Activated gamma-delta T cell (primary cell): ENCODE measurements around the gene SIPA1L2.
"Not testable (repeated sequence)": the region's sequence is repeated elsewhere in the genome, so short reads cannot be mapped to it uniquely, and the experiment has no call there.

Experiments
- DNase-seq: peaks from one replicate; lab custom pipeline; 2025; lab: John Stamatoyannopoulos, UW

The SIPA1L2 gene

DNA sequence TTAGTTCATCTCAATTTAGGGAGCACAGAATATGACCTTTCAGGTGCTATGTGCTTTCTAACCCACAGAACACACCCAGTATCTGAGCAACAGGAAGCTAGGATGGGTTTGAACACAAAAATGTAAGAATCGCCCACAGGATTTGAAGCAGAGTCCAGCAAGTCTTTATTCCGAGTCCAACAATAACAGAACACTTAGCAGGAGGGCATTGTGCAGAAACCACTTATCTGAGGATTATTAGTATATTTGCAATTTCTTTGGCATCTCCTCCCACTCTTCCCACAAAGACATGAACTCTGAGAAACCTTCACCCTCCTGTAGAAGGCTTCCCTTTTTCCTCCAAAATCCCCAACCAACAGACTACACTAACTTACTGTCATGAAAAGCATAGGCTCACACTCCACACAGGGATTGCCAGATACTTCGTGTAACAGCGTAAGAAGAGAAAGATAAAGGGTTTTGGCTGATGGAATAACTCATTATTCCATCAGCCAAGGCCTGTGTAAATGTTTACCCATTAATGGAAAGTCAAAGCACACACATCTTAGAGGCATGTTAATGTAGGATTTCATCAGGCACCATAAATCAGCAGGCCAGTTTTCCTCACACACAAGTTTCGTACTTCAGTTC, 16.1 kb downstream of the SIPA1L2 start:
- no peak for DNase-seq

DNA sequence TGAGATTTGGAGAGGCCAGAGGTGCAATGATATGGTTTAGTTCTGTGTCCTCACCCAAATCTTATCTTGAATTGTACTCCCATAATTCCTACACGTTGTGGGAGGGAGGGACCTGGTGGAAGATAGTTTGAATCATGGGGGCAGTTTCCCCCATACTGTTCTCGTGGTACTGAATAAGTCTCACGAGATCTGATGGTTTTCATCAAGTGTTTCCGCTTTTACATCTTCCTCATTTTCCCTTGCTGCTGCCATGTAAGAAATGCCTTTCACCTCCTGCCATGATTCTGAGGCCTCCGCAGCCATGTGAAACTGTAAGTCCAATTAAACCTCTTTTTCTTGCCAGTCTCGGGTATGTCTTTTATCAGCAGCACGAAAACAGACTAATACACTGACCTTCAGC, 17.1 kb downstream of the SIPA1L2 start:
- DNase-seq = not testable (repeated sequence)

DNA sequence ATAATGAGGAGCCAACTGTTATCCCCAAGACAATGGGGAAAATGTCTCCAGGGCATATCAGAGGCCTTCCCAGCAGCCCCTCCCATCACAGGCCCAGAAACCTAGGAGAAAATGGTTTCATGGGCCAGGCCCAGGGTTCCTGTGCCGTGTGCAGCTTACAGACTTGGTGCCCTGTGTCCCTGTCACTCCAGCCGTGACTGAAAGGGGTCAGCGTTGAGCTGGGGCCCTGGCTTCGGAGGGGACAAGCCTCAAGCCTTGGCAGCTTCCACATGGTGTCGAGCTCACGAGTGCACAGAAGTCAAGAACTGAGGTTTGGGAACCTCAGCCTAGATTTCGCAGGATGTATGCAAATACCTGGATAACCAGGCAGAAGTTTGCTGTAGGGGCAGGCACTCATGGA, 18.1 kb downstream of the SIPA1L2 start:
- no peak for DNase-seq

DNA sequence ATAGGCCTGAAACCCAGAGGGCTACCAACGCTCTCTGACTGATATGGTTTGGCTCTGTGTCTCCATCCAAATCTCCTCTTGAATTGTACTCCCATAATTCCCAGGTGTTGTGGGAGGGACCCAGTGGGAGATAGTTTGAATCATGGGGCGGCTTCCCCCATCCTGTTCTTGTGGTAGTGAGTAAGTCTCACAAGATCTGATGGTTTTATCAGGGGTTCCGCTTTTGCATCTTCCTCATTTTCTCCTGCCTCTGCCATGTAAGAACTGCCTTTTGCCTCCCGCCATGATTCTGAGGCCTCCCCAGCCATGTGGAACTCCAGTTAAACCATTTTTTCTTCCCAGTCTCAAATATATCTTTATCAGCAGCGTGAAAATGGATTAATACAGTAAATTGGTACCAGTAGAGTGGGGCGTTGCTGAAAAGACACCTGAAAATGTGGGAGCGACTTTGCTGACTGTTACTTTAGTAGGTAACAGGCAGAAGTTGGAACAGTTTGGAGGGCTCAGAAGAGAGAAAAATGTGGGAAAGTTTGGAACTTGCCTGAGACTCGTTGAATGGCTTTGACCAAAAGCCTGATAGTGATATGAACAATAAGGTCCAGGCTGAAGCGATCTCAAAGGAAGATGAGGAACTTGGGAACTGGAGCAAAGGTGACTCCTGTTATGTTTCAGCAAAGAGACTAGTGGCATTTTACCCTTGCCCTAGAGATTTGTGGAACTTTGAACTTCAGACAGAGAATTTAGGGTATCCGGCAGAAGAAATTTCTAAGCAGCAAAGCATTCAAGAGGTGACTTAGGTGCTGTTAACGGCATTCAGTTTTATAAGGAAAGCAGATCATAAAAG, 18.8 kb downstream of the SIPA1L2 start:
- not testable (repeated sequence) for DNase-seq

DNA sequence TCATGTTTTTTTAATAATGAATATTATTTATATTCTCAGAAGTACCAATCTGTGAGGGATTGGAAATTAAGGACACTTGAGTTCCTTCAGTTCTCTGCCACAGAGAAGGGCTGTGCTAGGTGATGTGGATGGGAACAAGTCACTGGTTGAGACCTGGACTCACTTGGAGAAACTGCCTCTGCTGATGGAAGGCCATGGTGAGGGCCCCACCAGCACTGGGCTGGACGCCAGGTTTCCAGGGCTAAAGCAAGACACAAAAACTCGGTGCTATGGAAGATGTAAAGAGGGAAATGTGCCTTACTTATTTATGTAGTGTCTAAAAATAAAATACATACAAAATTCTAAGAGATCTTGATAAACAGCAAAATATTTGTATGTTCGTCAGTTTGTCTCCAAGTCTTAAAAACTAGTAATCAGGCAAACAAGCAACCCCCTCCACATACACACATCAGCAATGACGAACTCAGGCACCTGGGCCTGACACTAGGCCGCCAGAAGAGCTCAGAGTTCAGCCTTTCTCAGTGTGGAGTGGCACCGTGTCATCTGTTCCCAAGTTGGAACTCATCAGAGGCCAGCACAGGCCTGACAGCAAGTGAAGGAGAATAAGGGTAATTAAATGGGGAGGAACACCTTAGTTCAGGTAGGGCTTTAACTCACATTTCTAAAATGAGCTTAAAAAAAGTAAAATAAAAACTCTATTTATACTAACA, 19.6 kb downstream of the SIPA1L2 start:
- no peak for DNase-seq

DNA sequence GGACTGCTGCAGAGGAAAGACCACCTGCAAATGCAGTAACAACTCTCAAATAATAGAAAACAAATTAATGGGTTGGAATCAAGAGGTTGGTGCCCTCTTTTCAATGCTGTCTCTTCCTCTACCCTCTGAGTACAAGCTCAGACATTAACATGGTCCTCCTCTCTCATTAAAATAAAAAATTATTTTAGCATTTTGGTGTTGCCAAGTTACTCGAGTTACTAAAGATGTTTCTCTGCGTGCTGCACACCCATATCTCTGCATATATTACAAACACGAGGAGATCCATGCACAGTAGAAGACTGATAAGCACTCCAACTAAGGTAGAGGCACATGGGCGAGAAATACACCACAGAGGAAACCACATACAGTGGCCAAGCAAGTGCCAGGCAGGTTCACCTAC, 21.5 kb downstream of the SIPA1L2 start:
- no peak for DNase-seq

DNA sequence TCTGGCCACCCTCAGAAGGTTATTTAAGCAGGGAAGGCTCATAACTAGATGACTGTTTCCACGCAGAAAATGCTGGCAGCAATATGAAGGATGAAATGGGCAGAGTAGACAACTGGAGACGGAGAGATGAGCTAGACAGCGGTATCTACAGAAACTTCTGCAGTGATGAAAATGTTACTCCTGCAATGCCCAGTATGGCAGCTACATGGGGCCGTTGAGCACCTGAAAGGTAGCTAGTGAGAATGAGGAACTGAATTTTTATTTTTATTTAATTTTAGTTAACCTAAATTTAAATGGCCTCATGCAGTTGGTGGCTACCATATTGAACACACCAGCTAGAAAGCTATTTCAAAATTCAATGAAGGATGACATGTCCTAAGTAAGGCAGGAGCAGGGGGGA, 27.3 kb downstream of the SIPA1L2 start:
- DNase-seq = no peak

DNA sequence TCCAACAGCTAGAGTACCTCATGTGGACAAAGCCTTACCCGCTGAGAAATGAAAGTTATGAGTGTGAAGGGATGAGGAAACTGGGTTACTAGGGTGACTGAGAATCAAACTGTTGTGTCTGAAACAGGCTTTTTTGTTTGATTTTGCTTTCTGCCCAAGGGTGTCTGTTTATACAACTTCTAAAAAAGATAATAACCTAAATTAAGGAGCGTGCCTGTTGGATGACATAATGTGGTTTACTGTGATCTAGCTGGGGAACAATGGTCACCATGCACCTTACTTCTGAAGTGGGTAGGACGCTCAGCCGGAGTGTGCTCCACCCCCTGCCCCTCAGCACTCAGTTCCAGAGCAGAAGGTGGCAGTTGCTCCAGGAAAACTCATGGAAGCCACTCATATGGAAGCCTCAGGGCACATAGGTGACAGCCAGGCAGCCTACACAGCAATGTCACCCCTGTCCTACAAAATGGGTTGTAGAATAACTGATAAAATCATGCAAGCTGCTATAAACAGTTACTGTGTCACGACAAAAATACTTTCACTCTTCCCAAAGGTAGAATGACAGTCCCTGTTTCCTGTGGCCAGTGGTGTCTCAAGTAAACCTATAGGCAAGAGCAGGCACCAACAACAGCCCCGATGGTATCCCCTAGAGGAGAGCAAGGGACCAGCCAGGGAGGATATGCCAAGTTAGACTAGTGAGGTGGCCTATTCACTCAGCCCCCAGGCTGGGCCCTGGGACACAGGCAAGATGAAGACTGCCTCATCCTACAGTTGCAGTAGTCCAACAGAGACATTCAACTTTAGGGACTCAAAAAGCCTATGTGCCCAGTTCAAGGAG, 29.3 kb downstream of the SIPA1L2 start:
- DNase-seq = no peak

DNA sequence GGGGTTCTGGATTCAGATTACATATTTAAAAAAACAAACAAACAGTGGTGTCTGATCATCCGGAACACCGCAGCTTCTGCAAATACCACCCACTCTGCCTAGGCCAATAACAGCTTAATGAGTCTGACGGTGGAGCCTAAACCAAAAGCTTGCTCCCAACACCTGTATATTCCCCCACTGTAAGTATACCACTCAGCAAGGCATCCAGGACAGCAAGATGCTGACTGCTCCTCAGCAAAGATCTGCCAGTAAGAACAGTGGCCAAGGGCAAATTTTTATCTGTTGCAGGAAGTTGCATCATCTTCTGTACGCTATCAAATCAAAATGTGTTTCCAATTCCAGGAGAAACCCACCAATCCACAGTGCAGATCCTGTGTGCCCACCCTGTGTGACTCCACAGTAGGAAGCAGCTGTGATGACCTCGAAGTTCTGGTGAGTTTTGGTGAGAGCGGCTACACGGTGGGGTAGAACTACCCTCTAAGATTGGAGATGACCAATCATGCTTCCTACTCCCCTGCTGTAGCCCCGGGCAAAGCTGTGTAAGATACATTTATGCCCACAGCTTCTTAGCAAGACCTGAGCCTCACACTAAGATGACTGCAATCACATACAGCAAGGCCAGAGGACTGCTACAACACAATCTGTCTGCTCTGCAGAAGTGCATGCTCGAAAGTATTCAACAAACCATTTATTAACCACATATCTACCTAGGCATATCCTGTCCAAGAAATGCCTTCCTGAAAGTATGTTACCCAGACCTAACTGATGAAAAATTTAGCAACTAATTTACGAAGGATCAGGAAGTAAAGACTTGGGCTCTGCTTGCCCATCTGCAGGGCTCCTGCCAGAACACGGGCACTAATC, 30.5 kb downstream of the SIPA1L2 start:
- no peak for DNase-seq

DNA sequence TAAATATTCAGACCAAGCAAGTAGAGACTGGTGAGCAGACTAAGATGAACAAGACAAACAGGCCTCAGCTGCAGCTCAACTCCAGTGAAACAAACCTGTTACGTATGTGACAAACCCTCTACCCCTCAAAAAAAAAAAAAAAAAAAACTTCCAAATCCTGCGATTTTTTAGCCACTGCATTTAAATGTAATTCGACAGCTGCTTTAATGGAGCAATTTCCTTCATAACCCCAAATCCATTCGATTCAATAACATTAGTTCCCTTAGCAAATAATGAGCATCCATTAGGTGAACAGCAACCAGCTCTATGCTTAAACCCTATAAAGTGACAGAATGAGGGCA, 31.1 kb downstream of the SIPA1L2 start:
- no peak for DNase-seq

DNA sequence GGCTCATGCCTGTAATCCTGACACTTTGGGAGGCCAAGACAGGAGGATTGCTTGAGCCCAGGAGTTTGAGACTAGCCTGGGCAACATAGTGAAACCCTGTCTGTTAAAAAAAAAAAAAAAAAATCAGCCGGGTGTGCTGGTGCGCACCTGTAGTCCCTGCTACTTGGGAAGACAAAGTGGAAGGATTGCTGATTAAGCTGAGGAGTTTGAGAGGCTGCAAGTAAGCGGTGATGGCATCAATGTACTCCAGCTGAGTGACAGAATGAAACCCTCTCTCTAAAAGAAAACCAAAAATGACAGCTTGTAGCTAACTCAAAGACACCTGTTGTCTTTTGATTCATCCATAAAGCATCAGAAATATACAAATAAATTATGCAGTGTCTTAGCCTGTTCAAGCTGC, 31.8 kb downstream of the SIPA1L2 start:
- DNase-seq = no peak

DNA sequence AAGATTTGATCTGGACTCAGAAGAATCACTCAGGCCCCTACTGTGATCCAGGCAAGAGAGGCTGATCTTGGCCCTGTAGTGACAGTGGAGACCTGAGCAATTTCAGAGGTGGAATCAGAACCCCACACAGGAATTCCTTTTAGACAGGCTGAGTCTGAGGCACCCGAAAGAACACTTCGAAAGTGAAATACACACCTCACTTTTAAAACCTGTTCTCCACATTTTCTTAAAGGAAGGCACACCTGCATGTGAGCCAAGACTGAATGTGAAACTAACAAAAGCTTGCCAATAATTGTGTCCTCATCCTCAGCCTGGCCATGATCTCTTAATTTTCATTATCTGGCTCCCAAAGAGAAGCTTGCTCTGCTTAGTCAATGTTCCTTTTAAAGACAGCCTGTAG, 32.2 kb downstream of the SIPA1L2 start:
- no peak for DNase-seq

DNA sequence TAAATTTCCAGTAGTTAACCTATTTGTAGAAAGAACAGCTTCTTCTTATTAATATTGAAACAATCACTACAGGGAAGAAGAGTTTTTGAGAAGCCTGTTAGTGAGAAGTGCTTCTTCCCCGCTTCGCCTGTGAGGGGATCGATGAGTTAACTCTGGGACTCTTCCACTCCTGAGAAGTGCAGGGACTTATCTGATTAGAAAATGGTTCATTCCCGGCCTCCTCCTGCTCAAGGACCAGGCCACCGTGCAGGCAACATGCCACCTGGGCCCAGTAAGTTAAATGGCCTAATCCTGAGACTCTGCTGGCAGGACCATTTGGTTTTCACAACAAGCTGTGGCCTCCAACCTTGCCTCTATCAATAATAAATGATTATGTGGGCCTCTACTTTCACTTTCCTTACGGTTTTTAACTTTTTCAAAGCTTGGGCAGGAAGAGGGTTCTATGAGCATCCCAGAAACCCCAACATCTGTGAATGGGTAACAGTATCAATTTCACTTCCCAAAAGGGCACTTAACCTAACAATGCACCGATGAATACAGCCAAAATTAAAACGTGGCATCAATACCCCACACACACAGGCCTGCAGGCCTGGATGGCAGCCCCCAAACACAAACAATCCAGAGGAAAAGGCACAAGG, 33.1 kb downstream of the SIPA1L2 start:
- DNase-seq = no peak

DNA sequence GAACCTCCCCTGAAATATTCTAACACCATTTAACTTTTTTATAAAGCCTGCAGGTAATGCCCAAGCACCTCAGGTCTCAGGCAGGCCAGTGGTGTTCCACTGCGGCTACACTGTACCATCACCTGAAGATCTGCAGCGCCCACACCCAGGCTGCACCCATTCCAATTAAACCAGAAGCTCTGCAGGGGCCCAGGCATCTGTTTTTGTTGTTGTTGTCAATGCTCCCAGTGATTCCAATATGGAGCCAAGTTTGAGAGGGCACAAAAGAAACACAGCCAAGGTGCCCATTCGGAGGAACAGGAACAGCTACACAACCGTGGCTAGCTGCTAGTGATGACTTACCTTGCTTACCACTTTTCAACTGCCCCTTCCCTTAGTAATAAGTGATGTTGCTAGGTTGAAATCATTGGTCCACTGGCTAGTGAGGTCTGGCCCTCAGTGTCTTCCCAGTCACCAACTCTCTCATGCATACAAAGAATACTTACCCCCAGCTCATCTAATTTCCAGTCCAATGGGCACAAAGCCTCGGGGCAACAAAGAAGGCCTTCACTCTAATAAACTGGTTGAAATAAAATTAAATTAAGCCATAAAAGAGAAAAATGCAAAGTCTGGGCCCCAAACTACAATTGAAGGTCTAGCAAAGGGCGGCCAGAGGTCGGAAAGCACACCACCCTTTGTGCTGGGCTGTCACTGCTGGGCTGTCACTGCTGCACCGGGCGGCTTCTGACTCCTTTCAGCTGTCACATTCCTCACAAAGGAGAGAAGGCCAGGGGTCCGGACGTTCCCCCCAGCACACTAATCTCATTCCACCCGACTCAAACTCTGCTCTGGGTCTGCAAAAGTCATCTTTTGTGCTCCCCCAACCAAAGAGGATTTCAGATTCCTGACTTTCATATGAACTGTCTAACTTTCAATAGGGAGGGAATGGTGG, 34.9 kb downstream of the SIPA1L2 start:
- DNase-seq = no peak

DNA sequence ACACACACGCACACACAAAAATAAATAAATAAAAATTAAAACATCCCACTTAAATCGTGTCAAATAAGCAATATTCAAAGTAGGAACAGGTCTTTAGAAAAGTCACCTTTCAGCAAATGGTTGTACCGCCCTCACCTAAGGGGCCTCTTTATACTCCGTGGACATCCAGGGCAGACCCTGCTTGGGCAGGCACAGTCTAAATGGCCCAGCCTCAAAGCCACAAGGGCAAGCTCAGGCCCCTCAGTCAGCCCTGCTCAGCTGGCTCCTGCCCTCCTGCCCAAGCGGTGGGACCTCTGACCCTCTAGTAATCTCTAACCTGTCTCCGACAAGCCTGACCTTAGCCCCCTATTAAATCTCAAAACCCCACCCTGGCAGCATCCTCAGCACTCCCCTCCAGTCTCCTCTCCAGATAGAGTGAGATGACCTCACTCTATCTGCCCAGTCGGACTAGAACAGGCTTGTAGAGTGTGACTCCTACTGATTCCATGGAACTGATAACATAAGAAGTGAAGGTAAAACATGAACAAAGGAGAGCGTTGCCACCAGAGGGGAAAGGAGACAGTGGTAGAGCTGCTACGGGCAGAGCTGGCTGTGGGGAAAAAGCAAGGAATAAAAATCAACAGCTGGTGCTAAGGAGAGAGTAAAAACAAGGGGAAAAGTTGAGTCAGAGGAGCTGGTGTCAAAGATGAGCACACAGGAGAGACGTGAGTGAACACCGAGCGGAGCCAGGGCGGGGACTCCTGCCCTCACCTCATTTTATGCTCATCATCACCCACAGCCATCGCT, 36.0 kb downstream of the SIPA1L2 start:
- DNase-seq = no peak

DNA sequence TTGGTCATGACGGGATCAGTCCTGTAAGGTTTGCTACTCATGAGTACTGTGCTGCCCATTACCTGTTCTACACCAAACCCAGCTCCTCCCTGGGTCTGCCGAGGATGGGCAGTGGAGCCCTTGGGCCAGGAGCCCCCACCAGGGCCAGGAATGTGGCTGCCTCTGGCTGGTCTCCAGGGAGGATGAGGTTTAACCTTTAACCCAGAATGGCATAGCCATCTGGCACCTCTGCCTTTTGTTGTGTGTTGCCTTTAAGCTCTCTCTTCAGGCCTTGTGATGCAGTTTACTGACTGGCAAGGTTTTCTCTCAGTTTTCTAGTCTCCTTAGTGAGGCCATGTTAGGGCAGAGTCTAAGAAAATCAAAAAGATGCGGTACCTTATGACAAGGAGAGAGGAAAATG, 38.6 kb downstream of the SIPA1L2 start:
- DNase-seq = no peak

DNA sequence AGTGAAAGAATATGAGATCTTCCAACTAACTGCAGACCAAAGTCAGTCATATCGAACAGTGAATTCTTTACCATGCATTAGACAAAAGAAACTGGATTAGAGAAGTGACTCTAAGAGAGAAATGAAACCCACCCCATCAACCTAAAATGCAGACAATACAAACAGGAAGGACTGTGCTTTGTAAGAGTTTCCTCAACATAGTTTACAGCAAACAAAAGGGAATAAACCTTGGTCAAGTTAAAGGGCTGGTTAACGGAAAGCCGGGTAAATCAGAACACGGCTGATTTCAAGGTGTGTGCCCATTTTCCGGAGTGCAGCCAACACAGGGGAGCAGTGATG, 39.2 kb downstream of the SIPA1L2 start:
- DNase-seq = no peak

DNA sequence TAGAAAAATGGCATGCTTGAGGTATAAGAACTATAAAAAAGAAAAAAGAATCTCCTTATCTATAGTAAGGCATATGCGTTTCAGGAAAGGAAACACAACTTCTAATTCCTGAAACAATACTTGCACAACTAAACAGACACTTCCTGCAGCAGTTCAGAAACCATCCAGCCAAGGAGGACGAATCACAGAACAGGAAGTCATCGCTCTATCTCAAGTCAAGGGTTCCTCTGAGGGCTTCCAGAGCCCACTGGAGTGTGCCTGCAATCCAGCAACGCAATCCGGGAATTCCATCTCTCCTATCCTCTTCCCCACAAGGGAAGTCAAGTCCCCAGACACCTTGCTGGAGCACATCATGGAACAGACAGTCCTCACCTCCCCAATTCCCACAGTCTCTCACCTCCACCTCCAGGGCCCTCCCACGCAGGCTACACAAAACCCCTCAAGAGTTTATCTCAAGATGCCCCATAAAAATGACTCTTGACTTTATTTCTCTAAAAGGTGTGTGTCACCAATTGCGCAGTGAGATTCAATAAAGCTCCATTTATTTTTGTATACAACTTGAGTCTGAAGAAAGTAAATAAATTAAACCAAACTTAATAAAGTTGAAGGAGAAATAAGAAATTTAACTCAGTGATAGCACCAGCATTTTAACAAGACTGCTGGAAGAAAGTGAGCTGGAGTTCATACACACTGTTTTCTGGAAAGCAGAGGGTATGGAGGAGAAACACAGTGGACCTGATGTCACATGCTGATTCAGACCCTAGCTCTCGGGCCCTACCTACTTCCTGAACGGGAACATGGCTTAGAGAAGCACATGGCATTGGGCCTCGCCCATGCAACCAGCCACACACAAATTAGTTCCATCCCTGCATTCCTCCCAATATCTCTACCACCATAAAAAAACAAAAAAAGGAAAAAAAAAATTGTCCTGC, 39.9 kb downstream of the SIPA1L2 start:
- DNase-seq = no peak
